WTC11 (cell line): Measurements from ENCODE around the gene SLC6A14. TPM values are rescaled to one million over a fixed set of nuclear protein-coding genes. Genes with fewer than 3 reads are reported as not detected.

Source experiments
- ATAC-seq: fragments of 200-7000 bp; cut with Tn5 transposase; 2 replicates; pipeline ENCODE4 v1.10.0; 2021; ENCODE audit warnings: mild to moderate bottlenecking, moderate library complexity
- Bru-seq: library from RNA; stranded (reverse); fragments of 400-500 nt; gene quantifications from one replicate; lab custom pipeline; 2021; lab: Mats Ljungman, UMichigan
- CTCF ChIA-PET: fragments of 300-600 bp; sonication (Branson Sonifier 250); formaldehyde crosslinking; loops from one replicate; lab custom pipeline; 2021; ENCODE audit warnings: antibody characterized with exemption; lab: Charles Lee
- POLR2A ChIA-PET: fragments of 350-600 bp; sonication (Branson Sonifier 250); formaldehyde crosslinking; loops from one replicate; lab custom pipeline; 2021; ENCODE audit warnings: antibody characterized with exemption; lab: Charles Lee
- DNase-seq: peaks from one replicate; pipeline ENCODE4 v3.0.0; 2021; ENCODE audit warnings: low spot score
- H3K27ac Mint-ChIP-seq: 2 replicates; pipeline ENCODE4 v1.8.0; 2021; ENCODE audit warnings: mixed read lengths
- H3K27me3 Mint-ChIP-seq: 2 replicates; pipeline ENCODE4 v1.8.0; 2021; ENCODE audit warnings: low read depth, mild to moderate bottlenecking, moderate library complexity, mixed read lengths
- H3K36me3 Mint-ChIP-seq: 2 replicates; pipeline ENCODE4 v1.8.0; 2021; ENCODE audit warnings: mixed read lengths
- H3K4me1 Mint-ChIP-seq: 2 replicates; pipeline ENCODE4 v1.8.0; 2022; ENCODE audit warnings: mixed read lengths
- H3K4me3 Mint-ChIP-seq: 2 replicates; pipeline ENCODE4 v1.8.0; 2021; ENCODE audit warnings: mild to moderate bottlenecking, moderate library complexity, mixed read lengths
- H3K9me3 Mint-ChIP-seq: 2 replicates; pipeline ENCODE4 v1.8.0; 2021; ENCODE audit warnings: mixed read lengths
- CREM ChIP-seq: sonication (generic); formaldehyde crosslinking; IDR thresholded peaks from 2 replicates; pipeline ENCODE4 v1.8.1; 2022; ENCODE audit warnings: mild to moderate bottlenecking, missing genetic modification reagents, moderate library complexity
- ETV6 ChIP-seq: sonication (generic); formaldehyde crosslinking; IDR thresholded peaks from 2 replicates; pipeline ENCODE4 v1.8.1; 2022; ENCODE audit warnings: mild to moderate bottlenecking, missing genetic modification reagents
- FOXK1 ChIP-seq: sonication (generic); formaldehyde crosslinking; IDR thresholded peaks from 2 replicates; pipeline ENCODE4 v1.8.0; 2022; ENCODE audit warnings: mild to moderate bottlenecking, moderate library complexity, missing genetic modification reagents
- FOXP4 ChIP-seq: sonication (generic); formaldehyde crosslinking; IDR thresholded peaks from 2 replicates; pipeline ENCODE4 v1.8.0; 2022; ENCODE audit warnings: mild to moderate bottlenecking, missing genetic modification reagents
- GRHL2 ChIP-seq: fragments of 250-450 bp; sonication (Bioruptor Pico); IDR thresholded peaks from 2 replicates; pipeline ENCODE4 v1.8.0; 2022; ENCODE audit warnings: mild to moderate bottlenecking, moderate library complexity; ENCODE audit not compliant: insufficient replicate concordance, severe bottlenecking
- HMGA2 ChIP-seq: fragments of 250-450 bp; sonication (Bioruptor Pico); IDR thresholded peaks from 2 replicates; pipeline ENCODE4 v1.4.0; 2021; ENCODE audit warnings: mild to moderate bottlenecking, moderate library complexity
- IRF2 ChIP-seq: sonication (generic); formaldehyde crosslinking; IDR thresholded peaks from 2 replicates; pipeline ENCODE4 v1.8.0; 2022; ENCODE audit warnings: low read depth, missing genetic modification reagents, borderline replicate concordance
- KAT7 ChIP-seq: sonication (generic); formaldehyde crosslinking; IDR thresholded peaks from 2 replicates; pipeline ENCODE4 v1.8.1; 2023; ENCODE audit warnings: missing genetic modification reagents, mild to moderate bottlenecking, borderline replicate concordance
- NFATC4 ChIP-seq: fragments of 250-450 bp; sonication (Bioruptor Pico); IDR thresholded peaks from 2 replicates; pipeline ENCODE4 v1.9.0; 2021; ENCODE audit warnings: mild to moderate bottlenecking
- NR2C2 ChIP-seq: sonication (generic); formaldehyde crosslinking; IDR thresholded peaks from 2 replicates; pipeline ENCODE4 v1.8.0; 2022; ENCODE audit warnings: mild to moderate bottlenecking, missing genetic modification reagents
- PRRX2 ChIP-seq: fragments of 250-450 bp; sonication (Bioruptor Pico); IDR thresholded peaks from 2 replicates; pipeline ENCODE4 v1.8.0; 2021; ENCODE audit warnings: mild to moderate bottlenecking
- SP1 ChIP-seq: sonication (generic); formaldehyde crosslinking; conservative IDR thresholded peaks from 2 replicates; pipeline ENCODE4 v1.8.1; 2022; ENCODE audit warnings: missing genetic modification reagents
- ZBTB21 ChIP-seq: sonication (generic); formaldehyde crosslinking; IDR thresholded peaks from 2 replicates; pipeline ENCODE4 v1.8.1; 2023; ENCODE audit warnings: mild to moderate bottlenecking, missing genetic modification reagents, borderline replicate concordance
- ZNF263 ChIP-seq: sonication (generic); formaldehyde crosslinking; IDR thresholded peaks from 2 replicates; pipeline ENCODE4 v1.8.1; 2022; ENCODE audit warnings: low read depth, mild to moderate bottlenecking, moderate library complexity, missing genetic modification reagents
- long read RNA-seq, 3 experiments: library from RNA in 1 of 3; library from capped mRNA in 1 of 3; library from polyadenylated mRNA in 1 of 3; unstranded in 2 of 3; stranded (forward) in 1 of 3; transcript quantifications; one replicate each; pipeline ENCODE4 v2.0.0, GENCODE V29; 2021
- total RNA-seq: library from RNA; stranded (reverse); gene quantifications from 3 replicates; pipeline ENCODE4 v1.2.3, GENCODE V29; 2021
- TF ChIP-seq, protein P1 (sequence below): fragments of 250-450 bp; sonication (Bioruptor Pico); IDR thresholded peaks from 2 replicates; pipeline ENCODE4 v1.9.0; 2021; ENCODE audit warnings: mild to moderate bottlenecking
- TF ChIP-seq, protein P2 (sequence below): sonication (generic); formaldehyde crosslinking; conservative IDR thresholded peaks from 2 replicates; pipeline ENCODE4 v1.8.1; 2023; ENCODE audit warnings: mild to moderate bottlenecking, low read depth, missing genetic modification reagents, moderate library complexity
- TF ChIP-seq, protein P3 (sequence below): fragments of 250-450 bp; sonication (Bioruptor Pico); IDR thresholded peaks from 2 replicates; pipeline ENCODE4 v2.1.2; 2022; ENCODE audit warnings: mild to moderate bottlenecking, moderate library complexity
- TF ChIP-seq, protein P4 (sequence below): fragments of 250-450 bp; sonication (Bioruptor Pico); IDR thresholded peaks from 2 replicates; pipeline ENCODE4 v1.9.0; 2021; ENCODE audit warnings: moderate library complexity, mild to moderate bottlenecking, inconsistent platforms, borderline replicate concordance
- TF ChIP-seq, protein P5 (sequence below): sonication (generic); formaldehyde crosslinking; IDR thresholded peaks from 2 replicates; pipeline ENCODE4 v1.8.1; 2023; ENCODE audit warnings: mild to moderate bottlenecking, missing genetic modification reagents

The SLC6A14 gene
- 0.07 TPM in 3 replicates for total RNA-seq
- Bru-seq, nascent RNA: not detected
- long read RNA-seq, experiment 1: 0 reads
- long read RNA-seq, experiment 2: 0 reads
- long read RNA-seq, experiment 3: 0 reads

- H3K27me3 Mint-ChIP-seq: no peaks in the 10 kb centered on the region; the same call in 1 of the 2 replicates
- no peak for ATAC-seq
Measured at GRCh38 chrX:116436358-116436816, at the start of gene SLC6A14. SLC6A14 (plus strand) TSS chrX:116436606; CDS start chrX:116436710, 104 bp downstream.

GRCh38 chrX:116395752-116396151, 40.7 kb upstream of the SLC6A14 start:
- Mint-ChIP-seq H3K27ac (no peak overlapping the region), H3K27me3 (no peaks in the 10 kb centered on the region), H3K9me3 (no peaks in the 10 kb centered on the region), H3K4me3 (no peak overlapping the region), H3K4me1 (no peaks in the 10 kb centered on the region), H3K36me3 (no peaks in the 10 kb centered on the region)
- POLR2A ChIA-PET: no interaction called here
- CTCF ChIA-PET: no interaction called here
- TF ChIP-seq, protein P1, sequence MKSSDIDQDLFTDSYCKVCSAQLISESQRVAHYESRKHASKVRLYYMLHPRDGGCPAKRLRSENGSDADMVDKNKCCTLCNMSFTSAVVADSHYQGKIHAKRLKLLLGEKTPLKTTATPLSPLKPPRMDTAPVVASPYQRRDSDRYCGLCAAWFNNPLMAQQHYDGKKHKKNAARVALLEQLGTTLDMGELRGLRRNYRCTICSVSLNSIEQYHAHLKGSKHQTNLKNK (CRISPR knock-in tag): no peak
- TF ChIP-seq, protein P2, sequence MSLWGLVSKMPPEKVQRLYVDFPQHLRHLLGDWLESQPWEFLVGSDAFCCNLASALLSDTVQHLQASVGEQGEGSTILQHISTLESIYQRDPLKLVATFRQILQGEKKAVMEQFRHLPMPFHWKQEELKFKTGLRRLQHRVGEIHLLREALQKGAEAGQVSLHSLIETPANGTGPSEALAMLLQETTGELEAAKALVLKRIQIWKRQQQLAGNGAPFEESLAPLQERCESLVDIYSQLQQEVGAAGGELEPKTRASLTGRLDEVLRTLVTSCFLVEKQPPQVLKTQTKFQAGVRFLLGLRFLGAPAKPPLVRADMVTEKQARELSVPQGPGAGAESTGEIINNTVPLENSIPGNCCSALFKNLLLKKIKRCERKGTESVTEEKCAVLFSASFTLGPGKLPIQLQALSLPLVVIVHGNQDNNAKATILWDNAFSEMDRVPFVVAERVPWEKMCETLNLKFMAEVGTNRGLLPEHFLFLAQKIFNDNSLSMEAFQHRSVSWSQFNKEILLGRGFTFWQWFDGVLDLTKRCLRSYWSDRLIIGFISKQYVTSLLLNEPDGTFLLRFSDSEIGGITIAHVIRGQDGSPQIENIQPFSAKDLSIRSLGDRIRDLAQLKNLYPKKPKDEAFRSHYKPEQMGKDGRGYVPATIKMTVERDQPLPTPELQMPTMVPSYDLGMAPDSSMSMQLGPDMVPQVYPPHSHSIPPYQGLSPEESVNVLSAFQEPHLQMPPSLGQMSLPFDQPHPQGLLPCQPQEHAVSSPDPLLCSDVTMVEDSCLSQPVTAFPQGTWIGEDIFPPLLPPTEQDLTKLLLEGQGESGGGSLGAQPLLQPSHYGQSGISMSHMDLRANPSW: no peak
- TF ChIP-seq IRF2 (no peak), ZNF263 (CRISPR knock-in tag) (no peak), HMGA2 (no peak), CREM (CRISPR knock-in tag) (no peak), ETV6 (CRISPR knock-in tag) (no peak), FOXK1 (CRISPR knock-in tag) (no peak), GRHL2 (CRISPR knock-in tag) (no peak), NR2C2 (no peak), SP1 (no peak), NFATC4 (CRISPR knock-in tag) (no peak), ZBTB21 (CRISPR knock-in tag) (no peak), PRRX2 (CRISPR knock-in tag) (no peak)
- TF ChIP-seq, protein P3, sequence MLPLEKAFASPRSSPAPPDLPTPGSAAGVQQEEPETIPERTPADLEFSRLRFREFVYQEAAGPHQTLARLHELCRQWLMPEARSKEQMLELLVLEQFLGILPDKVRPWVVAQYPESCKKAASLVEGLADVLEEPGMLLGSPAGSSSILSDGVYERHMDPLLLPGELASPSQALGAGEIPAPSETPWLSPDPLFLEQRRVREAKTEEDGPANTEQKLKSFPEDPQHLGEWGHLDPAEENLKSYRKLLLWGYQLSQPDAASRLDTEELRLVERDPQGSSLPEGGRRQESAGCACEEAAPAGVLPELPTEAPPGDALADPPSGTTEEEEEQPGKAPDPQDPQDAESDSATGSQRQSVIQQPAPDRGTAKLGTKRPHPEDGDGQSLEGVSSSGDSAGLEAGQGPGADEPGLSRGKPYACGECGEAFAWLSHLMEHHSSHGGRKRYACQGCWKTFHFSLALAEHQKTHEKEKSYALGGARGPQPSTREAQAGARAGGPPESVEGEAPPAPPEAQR (CRISPR knock-in tag): no peak
- TF ChIP-seq, protein P4, sequence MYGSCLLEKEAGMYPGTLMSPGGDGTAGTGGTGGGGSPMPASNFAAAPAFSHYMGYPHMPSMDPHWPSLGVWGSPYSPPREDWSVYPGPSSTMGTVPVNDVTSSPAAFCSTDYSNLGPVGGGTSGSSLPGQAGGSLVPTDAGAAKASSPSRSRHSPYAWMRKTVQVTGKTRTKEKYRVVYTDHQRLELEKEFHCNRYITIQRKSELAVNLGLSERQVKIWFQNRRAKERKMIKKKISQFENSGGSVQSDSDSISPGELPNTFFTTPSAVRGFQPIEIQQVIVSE: no peak
- TF ChIP-seq, protein P5, sequence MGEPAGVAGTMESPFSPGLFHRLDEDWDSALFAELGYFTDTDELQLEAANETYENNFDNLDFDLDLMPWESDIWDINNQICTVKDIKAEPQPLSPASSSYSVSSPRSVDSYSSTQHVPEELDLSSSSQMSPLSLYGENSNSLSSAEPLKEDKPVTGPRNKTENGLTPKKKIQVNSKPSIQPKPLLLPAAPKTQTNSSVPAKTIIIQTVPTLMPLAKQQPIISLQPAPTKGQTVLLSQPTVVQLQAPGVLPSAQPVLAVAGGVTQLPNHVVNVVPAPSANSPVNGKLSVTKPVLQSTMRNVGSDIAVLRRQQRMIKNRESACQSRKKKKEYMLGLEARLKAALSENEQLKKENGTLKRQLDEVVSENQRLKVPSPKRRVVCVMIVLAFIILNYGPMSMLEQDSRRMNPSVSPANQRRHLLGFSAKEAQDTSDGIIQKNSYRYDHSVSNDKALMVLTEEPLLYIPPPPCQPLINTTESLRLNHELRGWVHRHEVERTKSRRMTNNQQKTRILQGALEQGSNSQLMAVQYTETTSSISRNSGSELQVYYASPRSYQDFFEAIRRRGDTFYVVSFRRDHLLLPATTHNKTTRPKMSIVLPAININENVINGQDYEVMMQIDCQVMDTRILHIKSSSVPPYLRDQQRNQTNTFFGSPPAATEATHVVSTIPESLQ (CRISPR knock-in tag): no peak
- ATAC-seq (no peak), DNase-seq (no peak)

More at GRCh38 chrX:116436358-116436816, at the start of gene SLC6A14:
- ChIA-PET POLR2A (no interaction called here), CTCF (interaction anchor here (0.6 kb wide), 1 partner anchor 360 kb away, joined by 3 read pairs; no protein-coding TSS in a partner anchor)
- Mint-ChIP-seq H3K36me3 (no peaks in the 10 kb centered on the region), H3K9me3 (no peaks in the 10 kb centered on the region), H3K4me3 (no peak within 1 kb of the TSS), H3K27ac (no peak within 1 kb of the TSS), H3K4me1 (no peaks in the 10 kb centered on the region)
- DNase-seq: no peak
- TF ChIP-seq ETV6 (CRISPR knock-in tag): no peak
- no peak for TF ChIP-seq IRF2
- no peak for TF ChIP-seq KAT7 (CRISPR knock-in tag)
- TF ChIP-seq FOXP4 (CRISPR knock-in tag): no peak
- TF ChIP-seq ZNF263 (CRISPR knock-in tag): no peak
